ENCODE results near the gene IGSF11. TPM values are rescaled to one million over a fixed set of nuclear protein-coding genes. Genes with fewer than 3 reads are reported as not detected.
A peak's percentile ranks its signal among the peaks of the same experiment; 100 is the strongest.

The IGSF11 gene
- total and polyA plus RNA-seq, 9 of the 15 experiments (the other 6 are each of a cell fraction or from before 2014, with no cell fraction given) = 1.2 to 2.8 (median 1.7) TPM

GRCh38 chr3:118938183-118938961, 96.3 kb downstream of the IGSF11 start (continued):
- no peak for TF ChIP-seq NR0B1 (IDR thresholded peaks at IDR 0.05; ENCODE audit: partially characterized antibody)
- TF ChIP-seq PHF8 (IDR thresholded peaks at IDR 0.05; ENCODE audit: borderline replicate concordance, low read length) = no peak
- no peak for TF ChIP-seq ZNF133 (CRISPR knock-in tag; IDR thresholded peaks at IDR 0.05)
- no peak for TF ChIP-seq MEF2A (IDR thresholded peaks at IDR 0.05; ENCODE audit: control insufficient read depth, low read depth, low read length)
- TF ChIP-seq SNRNP70 (optimal IDR thresholded peaks at IDR 0.05; ENCODE audit: low read depth, low read length) = no peak
- TF ChIP-seq KDM4B (IDR thresholded peaks at IDR 0.05; ENCODE audit: borderline replicate concordance in 2 of 2, low read depth in 1 of 2) = no peak
- no peak for TF ChIP-seq ZNF586 (CRISPR knock-in tag; conservative IDR thresholded peaks at IDR 0.05)
- TF ChIP-seq JUND (IDR thresholded peaks at IDR 0.05; ENCODE audit: borderline replicate concordance, low read depth, low read length) = peak; percentile 91
- TF ChIP-seq JUND (tag; IDR thresholded peaks at IDR 0.05; ENCODE audit: borderline replicate concordance, low read depth, low read length) = peak; percentile 93; the same call in 2 of the 3 replicates
- no peak for TF ChIP-seq NR4A1 (CRISPR knock-in tag; IDR thresholded peaks at IDR 0.05)
- no peak for TF ChIP-seq NR4A1 (tag; IDR thresholded peaks at IDR 0.05)
- no peak for TF ChIP-seq ZNF239 (CRISPR knock-in tag; IDR thresholded peaks at IDR 0.05)
- TF ChIP-seq RFX1 (IDR thresholded peaks at IDR 0.05) = no peak
- TF ChIP-seq TOE1 (IDR thresholded peaks at IDR 0.05; ENCODE audit: borderline replicate concordance) = no peak
- TF ChIP-seq TOE1 (CRISPR knock-in tag; IDR thresholded peaks at IDR 0.05; ENCODE audit: borderline replicate concordance, low read depth) = no peak
- TF ChIP-seq EGR1 (conservative IDR thresholded peaks at IDR 0.05) = no peak
- no peak for TF ChIP-seq ELF1 (tag; IDR thresholded peaks at IDR 0.05)
- no peak for TF ChIP-seq ZNF764 (CRISPR knock-in tag; IDR thresholded peaks at IDR 0.05; ENCODE audit: low read depth)
- TF ChIP-seq TAF15 (IDR thresholded peaks at IDR 0.05; ENCODE audit: low read depth, low read length) = no peak
- no peak for TF ChIP-seq ETV5 (CRISPR knock-in tag; IDR thresholded peaks at IDR 0.05; ENCODE audit: low read depth)
- no peak for TF ChIP-seq MAX (CRISPR knock-in tag; IDR thresholded peaks at IDR 0.05)
- TF ChIP-seq ZFP91 (CRISPR knock-in tag; IDR thresholded peaks at IDR 0.05) = no peak
- TF ChIP-seq CAMTA2 (CRISPR knock-in tag; conservative IDR thresholded peaks at IDR 0.05) = no peak
- no peak for TF ChIP-seq SETDB1 (IDR thresholded peaks at IDR 0.05; ENCODE audit: low read length)
- TF ChIP-seq MCM5 (IDR thresholded peaks at IDR 0.05; ENCODE audit: low read depth) = no peak
- no peak for TF ChIP-seq XRCC4 (IDR thresholded peaks at IDR 0.05; ENCODE audit: extremely low read depth, insufficient read depth, insufficient read length)
- no peak for TF ChIP-seq SRF (CRISPR knock-in tag; IDR thresholded peaks at IDR 0.05)
- TF ChIP-seq PML (IDR thresholded peaks at IDR 0.05; ENCODE audit: low read length) = no peak
